GM19463 (cell line): Measurements from ENCODE around the gene CAMK2A.

Experiments
- ATAC-seq: cut with Tn5 transposase; IDR thresholded peaks from one replicate; pipeline ENCODE4 v1.9.1; 2021; ENCODE audit warnings: mild to moderate bottlenecking, moderate library complexity; ENCODE audit not compliant: unreplicated experiment

The CAMK2A gene

GRCh38 chr5:150289551-150290390, at the start of gene CAMK2A:
TSS of gene CAMK2A (minus strand) at chr5:150289773. CDS start at chr5:150289625, 148 bp downstream.
- no peak for ATAC-seq

- no peak for ATAC-seq
Measured at GRCh38 chr5:150339165-150339564, 49.6 kb upstream of the CAMK2A start.

GRCh38 chr5:150338546-150338945, 49.0 kb upstream of the CAMK2A start:
- ATAC-seq: no peak

GRCh38 chr5:150335778-150336177, 46.2 kb upstream of the CAMK2A start:
- ATAC-seq: no peak

GRCh38 chr5:150333400-150333799, 43.8 kb upstream of the CAMK2A start:
- ATAC-seq: no peak

- ATAC-seq: no peak
Measured at GRCh38 chr5:150329881-150330876, 40.6 kb upstream of the CAMK2A start.

- ATAC-seq: no peak
Measured at GRCh38 chr5:150329038-150329437, 39.5 kb upstream of the CAMK2A start.

- no peak for ATAC-seq
Measured at GRCh38 chr5:150328515-150328914, 38.9 kb upstream of the CAMK2A start.

- ATAC-seq: no peak
Measured at GRCh38 chr5:150327139-150327538, 37.6 kb upstream of the CAMK2A start.

GRCh38 chr5:150326707-150327106, 37.1 kb upstream of the CAMK2A start:
- ATAC-seq: no peak

- no peak for ATAC-seq
Measured at GRCh38 chr5:150325426-150325825, 35.9 kb upstream of the CAMK2A start.

- ATAC-seq: no peak
Measured at GRCh38 chr5:150323819-150324218, 34.2 kb upstream of the CAMK2A start.

- no peak for ATAC-seq
Measured at GRCh38 chr5:150323092-150323491, 33.5 kb upstream of the CAMK2A start.

- ATAC-seq: no peak
Measured at GRCh38 chr5:150322202-150322601, 32.6 kb upstream of the CAMK2A start.

GRCh38 chr5:150321784-150322183, 32.2 kb upstream of the CAMK2A start:
- ATAC-seq: no peak

- no peak for ATAC-seq
Measured at GRCh38 chr5:150321211-150321610, 31.6 kb upstream of the CAMK2A start.

GRCh38 chr5:150320044-150320613, 30.6 kb upstream of the CAMK2A start:
- no peak for ATAC-seq

GRCh38 chr5:150319484-150319790, 29.9 kb upstream of the CAMK2A start:
- no peak for ATAC-seq

GRCh38 chr5:150318613-150319483, 29.3 kb upstream of the CAMK2A start:
- ATAC-seq: no peak
